GM12878 (cell line): ENCODE measurements around the gene CNR1. TPM values are rescaled to one million over a fixed set of nuclear protein-coding genes. Genes with fewer than 3 reads are reported as not detected.
A peak's percentile ranks its signal among the peaks of the same experiment; 100 is the strongest.

Experiments
- ATF7 ChIP-seq: fragments of 450-650 bp; IDR thresholded peaks from 2 replicates; pipeline ENCODE4 v1.6.1; 2016; ENCODE audit warnings: low read depth, mild to moderate bottlenecking
- CBX5 ChIP-seq: sonication (generic); IDR thresholded peaks from 2 replicates; pipeline ENCODE4 v1.6.1; 2016; ENCODE audit warnings: low read depth, moderate library complexity, mild to moderate bottlenecking, inconsistent platforms
- DPF2 ChIP-seq: fragments of 450-650 bp; IDR thresholded peaks from 2 replicates; pipeline ENCODE4 v1.6.1; 2017; ENCODE audit warnings: mild to moderate bottlenecking
- EED ChIP-seq: sonication (generic); IDR thresholded peaks from 2 replicates; pipeline ENCODE4 v1.6.1; 2016; ENCODE audit warnings: antibody characterized with exemption, low read depth
- FOXK2 ChIP-seq: fragments of 450-650 bp; IDR thresholded peaks from 2 replicates; pipeline ENCODE4 v1.6.1; 2017; ENCODE audit warnings: mild to moderate bottlenecking, moderate library complexity
- HDAC2 ChIP-seq: fragments of 200-600 bp; sonication (generic); IDR thresholded peaks from 2 replicates; pipeline ENCODE4 v1.6.1; 2017
- KAT2A ChIP-seq: conservative IDR thresholded peaks from 2 replicates; pipeline ENCODE4 v1.6.1; 2011; ENCODE audit warnings: low read depth, low read length; ENCODE audit not compliant: control insufficient read depth
- POLR2A ChIP-seq: IDR thresholded peaks from 2 replicates; pipeline ENCODE4 v1.6.1; 2011; ENCODE audit warnings: low read depth, mild to moderate bottlenecking, low read length
- RAD21 ChIP-seq: IDR thresholded peaks from 2 replicates; pipeline ENCODE4 v1.6.1; 2011; ENCODE audit warnings: mild to moderate bottlenecking, low read depth, low read length, moderate library complexity; ENCODE audit not compliant: insufficient read depth
- RELA ChIP-seq: fragments of 450-650 bp; IDR thresholded peaks from 2 replicates; pipeline ENCODE4 v1.8.0; 2014; ENCODE audit warnings: borderline replicate concordance; ENCODE audit not compliant: partially characterized antibody
- SMC3 ChIP-seq: IDR thresholded peaks from 2 replicates; pipeline ENCODE4 v1.6.1; 2011; ENCODE audit warnings: low read length, improper control_type of control experiment, borderline replicate concordance
- SRF ChIP-seq, 2 experiments: IDR thresholded peaks; 2 replicates each; pipeline ENCODE4 v1.6.1; 2011; ENCODE audit warnings: low read depth in 2 of 2, low read length in 2 of 2, mild to moderate bottlenecking in 1 of 2, moderate library complexity in 1 of 2
- SUPT20H ChIP-seq: IDR thresholded peaks from 2 replicates; pipeline ENCODE4 v1.6.1; 2011; ENCODE audit warnings: low read depth, mild to moderate bottlenecking, low read length, moderate library complexity, borderline replicate concordance; ENCODE audit not compliant: control insufficient read depth
- SUZ12 ChIP-seq: fragments of 200-600 bp; sonication (generic); IDR thresholded peaks from one replicate; pipeline ENCODE4 v1.6.1; 2018; ENCODE audit warnings: antibody characterized with exemption, mild to moderate bottlenecking; ENCODE audit not compliant: unreplicated experiment
- TBL1XR1 ChIP-seq: IDR thresholded peaks from 2 replicates; pipeline ENCODE4 v1.6.1; 2012; ENCODE audit warnings: low read depth, low read length, improper control_type of control experiment
- ZNF24 ChIP-seq: fragments of 450-650 bp; IDR thresholded peaks from 2 replicates; pipeline ENCODE4 v1.6.1; 2017; ENCODE audit warnings: antibody characterized with exemption, mild to moderate bottlenecking
- ZNF384 ChIP-seq: IDR thresholded peaks from 2 replicates; pipeline ENCODE4 v1.6.1; 2012; ENCODE audit warnings: low read depth, mild to moderate bottlenecking, low read length, improper control_type of control experiment, borderline replicate concordance
- ZNF622 ChIP-seq: fragments of 450-650 bp; IDR thresholded peaks from 2 replicates; pipeline ENCODE4 v1.6.1; 2017; ENCODE audit warnings: mild to moderate bottlenecking, inconsistent platforms
- polyA plus RNA-seq, 11 experiments: library from polyadenylated mRNA; depleted of rRNA in 4 of 11; unstranded in 6 of 11; stranded (reverse) in 5 of 11; fragments of >200 nt; fragmentation: Nextera tagmentation in 4 of 11; fragmentation: Illumina TruSeq in 1 of 11; extraction: Ambion mirVana in 4 of 11; extraction: Trizol in 1 of 11; gene quantifications; 1 replicate in 1 of 11; 2 replicates in 10 of 11; pipeline versions ENCODE4 v1.2.1 to v1.2.3, GENCODE V29; 2011 to 2016; ENCODE audit warnings: inconsistent platforms in 2 of 11, missing spikeins in 2 of 11, low read depth in 1 of 11
- total RNA-seq, 4 experiments: library from RNA; depleted of rRNA in 3 of 4; stranded (reverse); fragments of >200 nt in 3 of 4; fragmentation: Illumina TruSeq in 1 of 4; extraction: Trizol in 1 of 4; gene quantifications; 2 replicates each; pipeline versions ENCODE4 v1.2.1 to v1.2.3, GENCODE V29; 2013 to 2021
- TF ChIP-seq, protein P1 (sequence below): fragments of 450-650 bp; IDR thresholded peaks from 2 replicates; pipeline ENCODE4 v1.6.1; 2017; ENCODE audit warnings: mild to moderate bottlenecking, low read depth, inconsistent platforms; ENCODE audit not compliant: poor library complexity, severe bottlenecking
- TF ChIP-seq, protein P2 (sequence below): fragments of 450-650 bp; IDR thresholded peaks from 2 replicates; pipeline ENCODE4 v1.6.1; 2017; ENCODE audit warnings: borderline replicate concordance
- TF ChIP-seq, protein P3 (sequence below): IDR thresholded peaks from 2 replicates; pipeline ENCODE4 v1.6.1; 2011; ENCODE audit warnings: borderline replicate concordance, low read depth, mild to moderate bottlenecking, moderate library complexity, mixed read lengths, low read length; ENCODE audit not compliant: insufficient read depth; ENCODE audit errors: extremely low read length
- TF ChIP-seq, protein P4 (sequence below): IDR thresholded peaks from 2 replicates; pipeline ENCODE4 v1.6.1; 2012; ENCODE audit warnings: improper control_type of control experiment, low read depth, low read length; ENCODE audit not compliant: insufficient replicate concordance

Gene CNR1
- total and polyA plus RNA-seq, 10 of the 15 experiments (the other 5 are each of a cell fraction or from before 2014, with no cell fraction given): 2.2 to 15.4 (median 8.5) TPM

DNA sequence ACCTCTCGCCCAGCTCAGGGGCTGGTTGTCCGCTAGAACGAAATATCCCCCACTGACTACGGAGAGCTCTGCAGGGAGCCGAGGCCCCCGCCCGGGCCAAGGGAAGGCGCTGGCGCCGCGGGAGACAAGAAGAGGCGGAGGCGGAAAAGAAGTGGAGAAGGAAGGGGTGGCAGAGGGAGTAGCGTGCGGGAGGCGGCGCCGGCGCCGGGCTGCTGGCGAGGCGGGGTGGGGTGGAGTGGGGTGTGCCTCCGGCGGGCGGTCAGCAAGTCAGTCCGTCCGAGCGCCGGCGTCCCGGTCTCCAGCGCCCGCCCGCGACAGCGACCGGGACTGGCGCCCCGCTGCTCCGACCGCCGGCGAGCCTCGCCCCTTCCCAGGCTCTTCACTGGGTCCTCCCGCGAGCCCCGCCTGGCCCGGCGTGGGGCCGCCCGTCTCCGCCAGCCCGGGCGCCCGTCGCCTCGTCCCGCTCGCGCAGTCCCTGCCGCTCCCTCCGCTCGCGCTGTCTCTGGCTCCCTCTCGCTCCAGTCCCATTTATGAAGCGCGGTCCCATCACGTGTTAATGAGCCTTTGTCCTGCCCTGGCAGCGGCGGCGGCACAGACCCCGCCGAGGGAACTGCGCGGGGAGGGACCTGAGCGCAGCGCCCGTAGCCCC, at the start of gene CNR1 (continued):
- peak; percentile 44; the same call in 1 of the 2 replicates for TF ChIP-seq EED
- no peak for TF ChIP-seq RELA
- TF ChIP-seq, protein P1, sequence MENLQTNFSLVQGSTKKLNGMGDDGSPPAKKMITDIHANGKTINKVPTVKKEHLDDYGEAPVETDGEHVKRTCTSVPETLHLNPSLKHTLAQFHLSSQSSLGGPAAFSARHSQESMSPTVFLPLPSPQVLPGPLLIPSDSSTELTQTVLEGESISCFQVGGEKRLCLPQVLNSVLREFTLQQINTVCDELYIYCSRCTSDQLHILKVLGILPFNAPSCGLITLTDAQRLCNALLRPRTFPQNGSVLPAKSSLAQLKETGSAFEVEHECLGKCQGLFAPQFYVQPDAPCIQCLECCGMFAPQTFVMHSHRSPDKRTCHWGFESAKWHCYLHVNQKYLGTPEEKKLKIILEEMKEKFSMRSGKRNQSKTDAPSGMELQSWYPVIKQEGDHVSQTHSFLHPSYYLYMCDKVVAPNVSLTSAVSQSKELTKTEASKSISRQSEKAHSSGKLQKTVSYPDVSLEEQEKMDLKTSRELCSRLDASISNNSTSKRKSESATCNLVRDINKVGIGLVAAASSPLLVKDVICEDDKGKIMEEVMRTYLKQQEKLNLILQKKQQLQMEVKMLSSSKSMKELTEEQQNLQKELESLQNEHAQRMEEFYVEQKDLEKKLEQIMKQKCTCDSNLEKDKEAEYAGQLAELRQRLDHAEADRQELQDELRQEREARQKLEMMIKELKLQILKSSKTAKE: no peak
- peak; percentile 63; the same call in 1 of the 2 replicates for TF ChIP-seq ZNF24
- TF ChIP-seq SMC3: no peak
- no peak; the same call in 1 of the 2 replicates for TF ChIP-seq RAD21
- TF ChIP-seq, protein P2, sequence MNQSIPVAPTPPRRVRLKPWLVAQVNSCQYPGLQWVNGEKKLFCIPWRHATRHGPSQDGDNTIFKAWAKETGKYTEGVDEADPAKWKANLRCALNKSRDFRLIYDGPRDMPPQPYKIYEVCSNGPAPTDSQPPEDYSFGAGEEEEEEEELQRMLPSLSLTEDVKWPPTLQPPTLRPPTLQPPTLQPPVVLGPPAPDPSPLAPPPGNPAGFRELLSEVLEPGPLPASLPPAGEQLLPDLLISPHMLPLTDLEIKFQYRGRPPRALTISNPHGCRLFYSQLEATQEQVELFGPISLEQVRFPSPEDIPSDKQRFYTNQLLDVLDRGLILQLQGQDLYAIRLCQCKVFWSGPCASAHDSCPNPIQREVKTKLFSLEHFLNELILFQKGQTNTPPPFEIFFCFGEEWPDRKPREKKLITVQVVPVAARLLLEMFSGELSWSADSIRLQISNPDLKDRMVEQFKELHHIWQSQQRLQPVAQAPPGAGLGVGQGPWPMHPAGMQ: no peak
- TF ChIP-seq HDAC2: no peak
- TF ChIP-seq POLR2A: peak; percentile 77
- no peak for TF ChIP-seq KAT2A
- TF ChIP-seq, protein P3, sequence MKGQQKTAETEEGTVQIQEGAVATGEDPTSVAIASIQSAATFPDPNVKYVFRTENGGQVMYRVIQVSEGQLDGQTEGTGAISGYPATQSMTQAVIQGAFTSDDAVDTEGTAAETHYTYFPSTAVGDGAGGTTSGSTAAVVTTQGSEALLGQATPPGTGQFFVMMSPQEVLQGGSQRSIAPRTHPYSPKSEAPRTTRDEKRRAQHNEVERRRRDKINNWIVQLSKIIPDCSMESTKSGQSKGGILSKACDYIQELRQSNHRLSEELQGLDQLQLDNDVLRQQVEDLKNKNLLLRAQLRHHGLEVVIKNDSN: peak; percentile 49
- TF ChIP-seq CBX5: peak; percentile 22; the same call in 1 of the 2 replicates
- no peak for TF ChIP-seq FOXK2
- TF ChIP-seq SUZ12: no peak
- no peak for TF ChIP-seq SRF (IDR thresholded peaks at IDR 0.05; ENCODE audit: low read depth in 2 of 2, low read length in 2 of 2)
- TF ChIP-seq ZNF622: no peak
- TF ChIP-seq, protein P4, sequence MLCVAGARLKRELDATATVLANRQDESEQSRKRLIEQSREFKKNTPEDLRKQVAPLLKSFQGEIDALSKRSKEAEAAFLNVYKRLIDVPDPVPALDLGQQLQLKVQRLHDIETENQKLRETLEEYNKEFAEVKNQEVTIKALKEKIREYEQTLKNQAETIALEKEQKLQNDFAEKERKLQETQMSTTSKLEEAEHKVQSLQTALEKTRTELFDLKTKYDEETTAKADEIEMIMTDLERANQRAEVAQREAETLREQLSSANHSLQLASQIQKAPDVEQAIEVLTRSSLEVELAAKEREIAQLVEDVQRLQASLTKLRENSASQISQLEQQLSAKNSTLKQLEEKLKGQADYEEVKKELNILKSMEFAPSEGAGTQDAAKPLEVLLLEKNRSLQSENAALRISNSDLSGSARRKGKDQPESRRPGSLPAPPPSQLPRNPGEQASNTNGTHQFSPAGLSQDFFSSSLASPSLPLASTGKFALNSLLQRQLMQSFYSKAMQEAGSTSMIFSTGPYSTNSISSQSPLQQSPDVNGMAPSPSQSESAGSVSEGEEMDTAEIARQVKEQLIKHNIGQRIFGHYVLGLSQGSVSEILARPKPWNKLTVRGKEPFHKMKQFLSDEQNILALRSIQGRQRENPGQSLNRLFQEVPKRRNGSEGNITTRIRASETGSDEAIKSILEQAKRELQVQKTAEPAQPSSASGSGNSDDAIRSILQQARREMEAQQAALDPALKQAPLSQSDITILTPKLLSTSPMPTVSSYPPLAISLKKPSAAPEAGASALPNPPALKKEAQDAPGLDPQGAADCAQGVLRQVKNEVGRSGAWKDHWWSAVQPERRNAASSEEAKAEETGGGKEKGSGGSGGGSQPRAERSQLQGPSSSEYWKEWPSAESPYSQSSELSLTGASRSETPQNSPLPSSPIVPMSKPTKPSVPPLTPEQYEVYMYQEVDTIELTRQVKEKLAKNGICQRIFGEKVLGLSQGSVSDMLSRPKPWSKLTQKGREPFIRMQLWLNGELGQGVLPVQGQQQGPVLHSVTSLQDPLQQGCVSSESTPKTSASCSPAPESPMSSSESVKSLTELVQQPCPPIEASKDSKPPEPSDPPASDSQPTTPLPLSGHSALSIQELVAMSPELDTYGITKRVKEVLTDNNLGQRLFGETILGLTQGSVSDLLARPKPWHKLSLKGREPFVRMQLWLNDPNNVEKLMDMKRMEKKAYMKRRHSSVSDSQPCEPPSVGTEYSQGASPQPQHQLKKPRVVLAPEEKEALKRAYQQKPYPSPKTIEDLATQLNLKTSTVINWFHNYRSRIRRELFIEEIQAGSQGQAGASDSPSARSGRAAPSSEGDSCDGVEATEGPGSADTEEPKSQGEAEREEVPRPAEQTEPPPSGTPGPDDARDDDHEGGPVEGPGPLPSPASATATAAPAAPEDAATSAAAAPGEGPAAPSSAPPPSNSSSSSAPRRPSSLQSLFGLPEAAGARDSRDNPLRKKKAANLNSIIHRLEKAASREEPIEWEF: no peak
- TF ChIP-seq TBL1XR1: no peak
- TF ChIP-seq DPF2: peak; percentile 62
- no peak for TF ChIP-seq ZNF384
- no peak for TF ChIP-seq SUPT20H
- no peak for TF ChIP-seq ATF7
